HG03432 (cell line): ENCODE results near the gene IFT25.
"Not testable (repeated sequence)": the region's sequence is repeated elsewhere in the genome, so short reads cannot be mapped to it uniquely, and the experiment has no call there.

Experiments
- ATAC-seq: cut with Tn5 transposase; IDR thresholded peaks from one replicate; pipeline ENCODE4 v1.9.1; 2021; ENCODE audit warnings: mild to moderate bottlenecking, moderate library complexity; ENCODE audit not compliant: unreplicated experiment

The IFT25 gene

DNA sequence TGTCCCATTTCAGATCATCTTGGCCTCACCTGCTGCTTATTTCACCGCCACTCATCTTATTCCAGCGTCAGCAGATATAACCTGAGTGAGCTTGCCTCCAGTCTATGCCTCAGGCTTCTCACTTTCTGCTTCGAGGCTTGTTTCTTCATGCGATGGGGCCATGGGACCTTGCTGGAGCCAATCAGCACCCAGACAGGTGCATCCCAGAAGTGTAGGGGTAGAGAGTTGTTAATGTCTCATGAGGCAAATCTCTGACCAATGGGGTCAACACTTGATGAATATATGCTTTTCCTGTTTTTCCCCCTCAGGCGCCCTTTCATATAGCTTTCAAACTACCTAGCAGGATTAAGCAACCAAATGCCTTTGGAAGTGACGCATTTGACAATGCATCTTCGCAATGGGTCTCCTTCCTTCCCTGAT lies 55.0 kb downstream of the IFT25 start:
- no peak for ATAC-seq

DNA sequence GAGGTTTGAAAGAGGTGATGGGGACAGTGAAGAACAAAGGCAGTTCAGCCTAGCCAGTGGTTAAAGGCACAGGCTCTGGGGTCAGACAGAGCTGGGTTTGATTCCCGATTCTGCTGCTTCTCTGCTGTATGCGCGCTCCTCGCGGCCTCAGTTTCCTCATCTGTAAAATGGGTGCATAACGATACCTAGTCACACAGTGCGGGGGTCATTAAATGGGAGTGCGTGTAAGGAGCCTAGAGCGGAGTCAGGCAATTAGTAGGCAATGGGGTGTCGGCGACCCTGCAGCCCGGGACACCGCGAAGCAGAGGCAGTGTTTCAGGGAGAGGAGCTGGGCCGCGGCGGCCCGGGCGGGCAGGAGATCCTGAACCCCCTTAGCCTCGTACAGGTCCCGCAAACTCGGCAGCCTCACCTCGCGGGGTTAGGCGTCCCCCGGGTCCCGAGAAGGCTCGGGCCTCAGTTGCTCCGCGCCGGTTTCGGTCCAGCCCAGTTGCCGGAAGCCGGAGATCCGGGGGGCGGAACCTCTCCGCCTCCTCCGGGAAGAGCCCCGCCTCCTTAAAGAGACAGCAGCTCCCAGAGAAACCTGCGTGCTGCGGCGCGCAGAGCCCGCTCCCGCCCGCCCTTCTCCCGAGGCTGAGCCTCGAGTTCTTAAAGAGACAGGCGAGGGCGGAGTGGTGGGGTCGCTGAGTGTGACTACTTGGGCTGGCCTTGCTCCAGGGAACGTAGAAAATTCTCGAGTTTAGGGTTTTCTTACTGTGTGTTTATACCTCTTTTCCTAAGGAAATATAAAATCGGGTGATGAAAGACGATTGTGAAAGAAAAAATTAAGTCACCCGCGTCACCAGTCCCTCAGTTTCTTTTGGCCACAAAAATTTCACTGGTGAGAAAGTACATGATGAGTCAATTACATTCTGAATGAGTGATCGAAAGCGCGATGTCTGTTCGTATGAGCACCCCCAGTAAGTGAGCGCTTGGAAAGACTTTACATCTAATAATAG lies 55.9 kb downstream of the IFT25 start, which contains the start of gene YIPF1:
Gene YIPF1, minus strand, starts transcription at position 494 of the 995 bp plus-strand sequence. CDS start 860 bp downstream, outside the sequence.
- peak; percentile 93 for ATAC-seq

DNA sequence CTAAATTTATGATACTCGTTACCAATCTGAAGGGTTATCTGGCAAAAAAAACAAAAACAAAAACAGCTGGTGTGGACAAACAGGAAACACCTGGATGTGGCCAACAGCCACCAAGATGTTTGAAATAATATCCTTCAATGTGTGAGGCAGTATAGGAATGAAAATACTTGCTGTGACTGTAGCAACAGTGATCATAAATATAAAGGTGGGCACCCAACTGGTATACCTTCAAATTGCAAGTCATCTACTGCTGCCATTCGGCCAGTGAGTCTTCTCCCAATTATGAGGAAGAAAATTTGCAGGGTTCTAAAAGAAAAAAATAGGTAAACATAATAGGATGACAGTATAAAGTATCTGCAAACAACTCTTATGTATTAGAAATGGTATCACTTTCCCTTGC lies 56.8 kb downstream of the IFT25 start:
- no peak for ATAC-seq

DNA sequence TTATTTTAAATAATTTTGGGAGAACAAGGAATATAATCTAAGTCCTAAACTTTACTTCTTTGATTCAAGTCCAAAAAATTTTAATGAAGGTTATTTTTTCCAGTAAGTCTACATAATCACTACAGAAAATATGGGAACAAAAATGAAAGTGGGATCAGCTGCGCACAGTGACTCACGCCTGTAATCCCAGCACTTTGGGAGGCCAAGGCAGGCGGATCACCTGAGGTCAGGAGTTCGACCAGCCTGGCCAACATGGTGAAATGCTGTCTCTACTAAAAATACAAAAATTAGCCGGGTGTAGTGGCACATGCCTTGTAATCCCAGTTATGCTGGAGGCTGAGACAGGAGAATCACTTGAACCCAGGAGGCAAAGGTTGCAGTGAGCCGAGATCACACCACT lies 61.9 kb downstream of the IFT25 start:
- not testable (repeated sequence) for ATAC-seq

DNA sequence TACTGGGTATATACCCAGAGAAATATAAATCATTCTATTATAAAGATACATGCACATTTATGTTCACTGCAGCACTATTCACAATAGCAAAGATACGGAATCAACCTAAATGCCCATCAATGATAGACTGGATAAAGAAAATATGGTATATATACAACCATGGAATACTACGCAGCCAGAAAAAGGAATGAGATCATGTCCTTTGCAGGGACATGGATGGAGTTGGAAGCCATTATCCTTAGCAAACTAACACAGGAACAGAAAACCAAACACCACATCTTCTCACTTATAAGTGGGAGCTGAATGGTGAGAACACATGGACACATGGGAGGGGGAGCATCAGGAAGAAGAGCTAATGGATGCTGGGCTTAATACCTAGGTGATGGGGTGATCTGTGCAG lies 63.6 kb downstream of the IFT25 start:
- ATAC-seq: not testable (repeated sequence)

DNA sequence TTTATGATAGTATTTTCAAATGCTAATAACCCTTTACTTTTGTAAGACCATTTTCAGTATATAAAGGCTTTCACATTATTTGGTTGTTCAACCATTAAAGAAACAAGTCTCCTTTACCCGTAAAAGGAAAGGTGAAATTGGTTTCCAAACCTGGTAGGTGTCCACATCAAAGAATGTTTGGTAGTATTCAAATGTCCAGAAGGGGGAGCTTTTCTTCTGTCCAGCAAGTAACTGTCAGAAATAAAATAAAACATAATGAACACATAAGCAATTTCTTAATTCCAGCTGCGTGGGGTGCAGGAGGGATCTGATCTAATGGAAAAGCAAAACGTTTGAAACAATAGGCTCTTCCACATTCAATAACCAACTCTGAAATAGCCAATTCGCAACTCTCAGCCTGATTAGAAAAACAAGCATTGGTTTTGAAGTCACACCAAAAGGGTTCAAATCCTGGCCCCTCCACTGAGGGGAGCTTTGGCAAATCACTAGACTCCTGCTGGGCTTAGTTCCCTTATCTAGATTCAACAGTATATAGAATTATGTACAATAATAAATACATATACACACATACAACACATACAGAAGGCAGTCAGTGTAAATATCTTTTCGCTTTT lies 66.9 kb downstream of the IFT25 start:
- ATAC-seq: no peak

DNA sequence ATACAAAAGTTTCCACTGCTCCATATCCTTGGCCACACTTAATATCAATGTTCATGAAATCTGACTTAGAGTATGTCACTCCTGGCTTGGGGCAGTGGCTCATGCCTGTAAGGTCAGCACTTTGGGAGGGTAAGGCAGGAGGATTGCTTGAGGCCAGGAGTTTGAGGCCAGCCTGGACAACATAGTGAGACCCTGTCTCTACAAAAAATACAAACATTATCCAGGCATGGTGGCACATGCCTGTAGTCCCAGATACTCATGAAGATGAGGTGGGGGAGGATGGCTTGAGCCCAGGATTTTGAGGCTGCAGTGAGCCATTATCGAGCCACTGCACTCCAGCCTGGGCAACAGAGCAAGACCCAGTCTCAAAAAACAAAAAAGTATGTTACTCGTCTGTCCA lies 70.3 kb downstream of the IFT25 start:
- not testable (repeated sequence) for ATAC-seq

DNA sequence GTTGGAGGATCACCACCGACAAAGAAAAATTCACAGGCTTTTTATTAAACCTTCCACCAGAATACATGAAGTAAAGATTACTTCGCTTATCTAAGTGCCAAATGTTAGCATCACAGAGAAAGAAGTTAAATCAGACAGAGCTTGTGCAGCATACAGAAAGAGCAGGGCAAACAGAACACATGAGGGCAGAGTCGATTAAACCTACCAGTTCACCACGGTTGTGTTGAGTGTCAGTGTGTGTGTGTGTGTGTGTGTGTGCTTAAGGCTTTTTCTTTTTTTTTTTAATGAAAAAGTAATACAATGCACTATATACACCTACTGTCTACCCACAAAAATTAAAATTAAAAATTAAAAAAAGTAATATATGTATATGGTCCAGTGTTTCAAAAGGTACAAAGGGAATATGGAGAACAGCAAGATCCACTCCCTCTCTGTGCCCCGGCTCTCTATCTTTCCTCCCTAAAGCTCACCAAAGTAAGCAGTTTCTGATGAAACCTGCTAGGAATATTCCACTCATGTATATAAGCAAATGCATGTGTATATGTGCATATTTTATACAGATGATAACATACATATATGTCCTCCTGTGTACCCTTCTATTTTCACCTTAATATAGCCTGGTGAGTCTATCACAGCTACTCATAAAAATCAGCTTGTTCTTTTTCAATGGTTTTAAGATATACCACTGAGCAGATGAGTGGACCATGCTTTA lies 73.6 kb downstream of the IFT25 start:
- no peak for ATAC-seq
